ENCODE results near the gene KCNMA1.

The KCNMA1 gene

DNA sequence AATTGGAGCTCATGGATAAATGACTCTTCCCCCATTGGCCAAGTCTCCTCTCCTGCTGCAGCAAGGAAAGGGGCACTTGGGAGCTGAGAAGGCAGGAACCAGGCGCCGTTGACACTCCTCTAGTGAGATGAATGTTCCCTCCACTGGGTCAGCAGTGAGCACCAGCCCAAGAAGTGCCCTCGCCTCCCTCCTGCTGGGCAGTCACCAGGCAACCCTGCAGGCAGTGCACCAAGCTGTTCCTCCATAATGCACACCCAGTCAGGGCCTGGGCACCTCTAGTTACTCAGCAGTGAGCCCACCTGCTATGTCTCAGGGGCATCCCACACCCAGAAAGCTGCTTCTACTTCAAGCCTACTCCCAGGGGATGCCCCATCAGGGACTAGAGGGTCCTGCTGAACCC is 84.3 kb downstream of the KCNMA1 start:
- DNase-seq, result no peak

DNA sequence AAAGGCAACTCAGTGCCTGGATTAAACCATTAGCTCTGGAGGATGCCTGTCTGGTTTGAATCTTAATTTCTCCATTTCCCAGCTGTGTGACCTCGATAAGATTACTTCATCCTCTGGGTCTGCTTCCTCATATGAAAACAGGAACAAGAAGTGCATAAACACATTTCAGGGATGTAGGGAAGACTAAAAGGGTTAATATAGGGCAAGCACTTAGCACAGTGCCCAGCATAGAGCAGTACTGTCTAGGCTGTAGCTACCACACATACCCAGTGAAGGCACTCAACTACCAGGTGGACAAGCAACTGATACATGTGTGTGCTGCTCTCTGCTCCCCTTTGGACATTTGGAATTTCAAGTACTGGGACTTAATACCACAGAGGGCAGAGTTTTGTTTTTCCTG is 85.4 kb downstream of the KCNMA1 start:
- no peak for DNase-seq

DNA sequence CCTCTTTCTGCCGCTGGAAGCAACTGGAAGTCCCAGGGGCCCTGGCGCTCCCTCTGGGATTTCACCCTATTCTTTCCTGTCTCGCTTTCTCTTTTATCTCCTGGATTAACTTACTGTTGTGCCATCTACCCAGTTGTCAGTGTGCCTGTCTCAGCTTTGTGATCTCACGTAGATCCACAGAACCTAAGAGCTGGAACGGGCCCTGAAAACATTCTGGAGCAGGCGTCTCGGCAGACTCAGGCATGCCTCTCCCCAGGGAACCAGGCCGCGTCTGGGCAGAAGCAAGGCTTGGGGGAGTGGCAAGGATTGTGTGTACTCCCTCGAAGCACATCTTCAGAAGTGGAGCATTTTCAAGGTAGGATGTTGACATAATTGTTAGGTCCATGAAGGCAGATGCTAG is 87.2 kb downstream of the KCNMA1 start:
- no peak for DNase-seq

DNA sequence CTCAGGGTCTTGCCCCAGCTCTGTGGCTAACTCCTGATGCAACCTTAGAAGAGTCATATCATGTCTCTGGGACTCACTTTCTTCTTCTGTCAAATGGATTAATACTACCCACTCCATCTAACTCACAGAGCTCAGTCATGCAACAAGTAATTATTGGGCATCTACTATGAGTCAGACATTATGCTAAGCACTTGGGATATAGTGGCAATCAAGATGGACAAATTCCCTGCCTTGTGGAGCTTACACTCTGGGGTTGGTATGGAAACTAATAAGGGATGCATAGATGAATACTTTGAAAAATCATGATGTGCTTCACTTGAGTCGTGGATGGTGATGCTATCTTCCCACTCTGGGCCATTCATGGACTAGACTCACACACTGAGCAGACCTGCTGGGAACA is 88.9 kb downstream of the KCNMA1 start:
- DNase-seq, result no peak

DNA sequence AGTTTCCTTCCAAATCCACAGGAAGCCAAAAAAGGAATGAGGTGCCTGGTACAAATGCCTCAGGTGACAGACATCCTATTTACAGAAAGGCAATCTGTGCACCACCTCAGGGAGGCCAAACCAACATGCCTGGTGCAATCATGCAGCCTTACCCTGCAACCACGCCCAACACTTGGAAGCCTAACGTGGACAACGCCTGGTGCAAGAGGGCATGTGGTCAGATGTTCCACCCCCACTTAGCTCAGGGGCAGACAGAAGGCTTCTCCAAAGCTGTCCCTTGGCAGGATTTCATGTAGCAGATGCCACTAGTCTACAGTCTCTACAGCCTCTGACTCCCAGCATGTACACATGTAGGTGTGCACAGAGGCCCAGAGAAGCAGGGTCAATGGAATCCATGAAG is 89.5 kb downstream of the KCNMA1 start:
- no peak for DNase-seq

DNA sequence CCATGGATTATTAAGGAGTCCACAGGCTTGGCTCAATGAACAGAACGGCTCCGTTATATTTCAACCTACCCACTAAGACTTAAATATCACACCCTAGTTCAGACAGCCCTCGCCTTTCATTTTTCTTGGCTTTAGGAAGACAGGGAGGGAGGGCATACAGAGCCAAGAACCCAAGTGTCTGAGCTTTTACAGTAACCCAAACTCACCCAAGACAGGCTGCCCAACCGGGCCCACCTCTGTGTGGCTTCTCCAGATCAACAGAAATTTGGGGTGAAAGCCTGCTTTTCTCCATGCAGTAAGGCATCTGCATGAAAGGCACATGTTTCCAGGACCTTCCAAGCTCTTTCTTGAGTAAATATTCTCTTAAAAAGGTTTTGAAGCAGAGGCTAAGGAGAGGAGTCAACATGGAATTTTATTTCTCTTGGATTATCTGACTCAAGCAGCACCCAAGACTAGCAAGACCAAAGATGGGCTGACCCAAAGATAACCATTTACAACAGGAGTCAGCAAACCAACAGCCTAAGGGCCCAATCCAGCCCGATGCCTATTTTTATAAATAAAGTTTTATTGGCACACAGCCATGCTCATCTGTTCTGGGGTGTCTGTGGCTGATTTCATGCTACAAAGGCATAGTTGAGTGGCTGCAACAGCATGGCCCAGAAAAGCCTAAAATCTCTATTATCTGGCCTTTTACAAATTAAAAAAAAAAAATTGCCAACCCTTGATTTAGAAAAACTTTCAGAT is 90.1 kb downstream of the KCNMA1 start:
- DNase-seq, result no peak

DNA sequence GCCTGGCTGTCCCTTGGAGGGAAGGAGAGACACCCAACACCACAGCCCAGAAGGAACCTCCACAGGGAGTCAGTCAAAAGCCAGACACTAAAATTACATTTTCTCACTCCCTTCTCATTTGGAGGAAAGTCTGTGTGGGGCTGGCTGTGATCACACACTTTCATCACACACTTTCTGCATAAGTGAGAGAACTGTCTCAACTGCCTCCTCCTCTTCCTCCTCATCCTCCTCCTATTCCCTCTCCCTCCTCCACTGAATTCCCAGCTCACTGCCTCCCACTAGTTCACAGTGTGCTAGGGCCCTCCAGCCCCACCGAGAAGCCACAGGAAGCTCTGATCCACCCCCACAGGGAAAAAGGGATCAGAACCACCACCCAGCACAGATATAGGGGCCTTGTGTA is 91.6 kb downstream of the KCNMA1 start:
- DNase-seq, result no peak

DNA sequence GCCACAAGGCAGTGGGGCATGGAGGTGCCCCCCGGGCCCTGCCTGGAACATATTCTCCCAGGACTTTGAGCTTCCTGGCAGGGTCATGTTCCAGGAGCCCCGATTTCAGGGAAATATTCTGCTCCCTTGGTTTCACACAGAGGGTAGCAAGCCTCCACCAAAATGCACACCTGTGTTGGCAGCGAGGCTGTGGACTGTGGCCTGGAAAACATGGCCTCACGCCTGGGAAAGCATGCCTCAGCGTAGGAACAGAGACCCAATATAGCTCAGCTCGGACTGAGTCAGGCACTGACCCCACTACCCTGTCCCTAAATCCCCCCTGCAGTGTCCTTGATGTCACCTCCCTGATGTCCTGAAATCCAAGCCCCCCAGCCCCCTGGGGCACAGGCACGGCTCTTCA is 92.0 kb downstream of the KCNMA1 start:
- no peak for DNase-seq

DNA sequence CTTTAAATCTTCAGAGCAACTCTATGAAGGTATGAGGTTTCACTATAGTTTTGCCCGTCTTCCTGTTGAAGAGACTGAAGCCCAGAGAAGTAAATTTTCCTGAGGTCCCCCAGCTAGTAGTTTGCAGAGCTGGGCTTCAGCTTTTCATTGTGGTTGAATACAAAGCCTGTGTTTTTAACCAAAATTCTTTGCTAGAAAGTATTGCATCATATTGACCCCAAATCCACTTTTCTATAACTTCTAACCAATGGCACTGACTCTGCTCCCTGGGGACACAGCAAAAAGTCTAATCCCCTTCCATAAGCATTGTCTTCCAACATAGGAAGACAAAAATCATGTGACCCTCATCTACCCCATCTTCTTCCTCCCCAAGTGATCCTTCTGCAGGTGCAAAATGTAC is 93.0 kb downstream of the KCNMA1 start:
- DNase-seq, result no peak

DNA sequence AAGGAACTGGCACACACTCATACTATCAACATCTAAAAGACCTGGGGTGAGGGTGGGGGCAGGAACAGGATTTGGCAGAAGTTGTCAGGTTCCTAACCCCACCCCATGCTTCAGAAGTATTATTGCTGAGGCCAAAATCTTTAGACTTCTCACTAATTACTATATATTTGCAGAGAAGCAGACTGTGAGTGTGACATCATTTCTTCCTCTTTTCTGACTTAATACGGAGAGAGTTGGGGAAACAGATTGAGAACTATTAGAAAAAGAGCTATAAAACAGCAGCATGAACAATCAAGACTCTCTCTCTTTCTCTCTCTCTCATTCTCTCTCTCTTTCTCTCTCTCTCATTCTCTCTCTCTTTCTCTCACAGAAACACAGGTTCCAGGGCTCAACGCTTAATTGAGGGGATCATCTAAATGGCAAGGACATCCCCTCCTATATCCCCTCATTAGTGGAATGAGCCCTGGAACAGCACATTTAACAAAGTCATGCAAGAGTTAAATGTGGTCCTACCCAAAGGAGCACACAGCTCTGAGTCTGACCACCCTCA is 94.8 kb downstream of the KCNMA1 start:
- DNase-seq, result no peak

DNA sequence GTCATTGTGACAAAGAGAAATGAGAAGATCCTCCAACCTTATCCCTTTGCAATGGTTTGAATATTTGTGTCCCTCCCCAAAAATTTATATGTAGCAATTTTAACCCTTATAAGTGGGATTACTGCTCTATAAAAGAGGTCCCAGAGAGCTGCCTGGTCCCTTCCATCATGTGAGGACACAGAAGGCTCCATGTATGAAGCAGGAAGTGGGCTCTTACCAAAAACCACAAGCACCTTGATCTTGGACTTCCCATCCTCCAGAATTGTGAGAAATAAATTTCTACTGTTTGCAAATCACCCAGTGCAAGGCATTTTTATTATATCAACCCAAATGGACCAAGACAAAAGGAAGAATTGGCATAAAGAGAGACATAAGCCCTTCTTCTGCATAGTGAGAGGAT is 95.7 kb downstream of the KCNMA1 start:
- DNase-seq, result no peak

DNA sequence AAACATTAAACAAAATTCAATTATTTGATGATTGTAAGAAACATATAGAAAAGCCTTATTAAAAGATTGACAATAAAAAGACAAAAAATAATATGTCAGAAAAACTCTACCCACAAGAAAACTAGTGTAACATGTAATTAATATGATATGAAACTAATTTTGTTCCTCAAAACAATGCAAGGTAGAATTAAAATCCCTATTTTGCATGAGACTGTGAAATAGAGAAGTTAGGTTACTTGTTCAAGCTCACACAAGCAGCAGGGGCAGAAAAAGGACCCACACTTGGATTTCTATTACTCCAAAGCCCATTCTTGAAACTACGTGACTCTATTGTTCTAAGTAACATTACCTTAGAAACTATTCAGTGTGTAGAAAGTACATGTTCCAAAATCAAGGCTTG is 96.4 kb downstream of the KCNMA1 start:
- DNase-seq, result no peak

DNA sequence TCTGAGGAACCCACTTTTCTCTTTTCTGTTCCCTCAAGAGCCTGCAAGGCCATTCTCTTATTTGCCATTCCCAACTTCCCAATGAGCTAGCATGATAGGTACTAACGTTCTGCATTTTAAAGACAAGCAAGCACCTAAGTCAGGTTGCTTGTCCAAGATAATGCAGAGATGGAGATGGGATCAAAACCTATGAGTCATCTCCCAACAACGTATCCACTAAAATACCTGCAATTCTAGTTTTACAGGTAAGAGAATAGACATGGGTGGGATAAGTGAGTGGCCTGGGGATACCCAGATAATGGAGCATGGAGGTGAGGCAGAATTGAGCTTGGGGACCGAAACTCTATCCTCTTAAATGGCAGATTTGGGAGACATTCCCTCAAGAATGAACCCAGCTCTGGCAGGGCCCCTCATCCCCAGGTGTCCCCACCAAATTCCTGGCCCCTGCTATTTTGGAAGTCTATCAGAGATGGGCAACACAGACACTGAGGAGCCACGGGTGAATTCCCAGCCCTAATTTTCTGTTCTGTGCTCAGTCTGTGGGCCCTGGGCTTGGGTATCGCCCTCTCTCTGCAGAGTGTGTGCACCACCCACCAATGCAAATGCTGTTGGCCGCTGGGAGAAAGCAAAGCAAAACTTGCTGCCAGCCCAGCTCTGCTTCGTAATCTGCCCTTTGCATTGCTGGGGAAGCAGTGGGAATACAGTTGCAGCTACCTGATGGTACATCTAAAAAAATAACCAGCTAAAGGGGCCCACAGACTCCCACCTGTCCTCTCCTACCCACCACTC is 98.3 kb downstream of the KCNMA1 start:
- DNase-seq, result no peak

DNA sequence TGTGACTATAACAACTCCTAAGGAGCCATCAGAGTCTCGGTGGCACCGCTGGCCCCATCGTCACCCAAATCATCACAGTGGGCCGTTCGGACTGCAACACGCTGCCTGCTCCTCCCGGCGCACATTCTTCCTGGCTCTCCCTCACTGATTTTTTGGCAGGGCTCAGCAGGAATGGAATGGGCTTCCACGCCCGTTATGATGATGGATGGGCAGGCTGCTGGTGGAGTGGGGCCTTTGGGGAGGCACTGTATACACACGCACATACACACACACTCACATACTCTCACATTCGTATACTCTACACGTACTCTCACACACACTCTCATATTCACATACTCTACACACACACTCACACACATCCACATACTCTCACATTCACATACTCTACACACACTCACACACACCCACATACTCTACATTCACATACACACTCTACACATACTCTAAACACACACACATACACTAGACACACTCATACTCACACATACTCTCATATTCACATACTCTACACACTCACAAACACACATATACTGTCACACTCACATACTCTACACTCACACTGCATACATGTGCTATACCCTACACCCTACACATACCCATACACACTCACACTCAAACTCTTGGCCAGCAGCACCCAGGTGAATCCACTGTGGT is 99.8 kb downstream of the KCNMA1 start:
- no peak for DNase-seq

DNA sequence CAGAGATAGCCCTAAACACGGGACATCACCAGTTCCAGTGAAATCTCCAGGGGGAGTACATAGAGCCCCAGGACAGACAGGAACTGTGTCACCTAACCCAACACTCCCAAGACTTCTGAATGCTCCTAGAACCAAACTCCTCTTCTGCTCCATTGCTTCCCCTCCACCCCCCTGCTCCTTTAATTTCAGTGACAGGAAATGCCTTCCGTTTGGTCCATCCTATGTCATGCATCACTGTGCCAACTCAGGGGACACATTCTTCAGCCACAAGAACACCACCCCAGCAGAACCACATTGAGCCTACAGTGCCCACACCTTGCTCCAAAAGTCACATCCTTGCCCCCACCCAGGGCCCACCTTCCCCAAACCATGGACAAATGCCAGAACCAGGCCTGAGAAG is 100.5 kb downstream of the KCNMA1 start:
- no peak for DNase-seq

DNA sequence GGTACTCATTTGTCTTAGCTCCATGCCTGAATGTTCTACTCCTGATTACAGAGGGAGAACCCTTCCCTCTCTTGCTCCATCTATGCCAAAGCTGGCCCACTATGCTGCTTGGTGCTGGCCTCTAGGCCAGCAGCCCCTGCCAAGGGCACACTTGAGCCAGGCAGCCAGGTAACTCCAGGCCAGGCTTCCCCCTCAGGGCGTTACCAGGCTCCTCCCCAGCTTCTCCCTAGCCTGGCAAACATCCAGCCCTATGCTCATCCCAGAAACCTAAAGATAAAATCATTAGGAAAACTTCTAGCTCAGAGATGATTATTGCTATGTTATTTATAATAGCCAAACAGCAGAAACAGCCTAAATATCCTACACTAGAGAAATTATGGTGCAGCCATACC is 103.7 kb downstream of the KCNMA1 start:
- no peak for DNase-seq

DNA sequence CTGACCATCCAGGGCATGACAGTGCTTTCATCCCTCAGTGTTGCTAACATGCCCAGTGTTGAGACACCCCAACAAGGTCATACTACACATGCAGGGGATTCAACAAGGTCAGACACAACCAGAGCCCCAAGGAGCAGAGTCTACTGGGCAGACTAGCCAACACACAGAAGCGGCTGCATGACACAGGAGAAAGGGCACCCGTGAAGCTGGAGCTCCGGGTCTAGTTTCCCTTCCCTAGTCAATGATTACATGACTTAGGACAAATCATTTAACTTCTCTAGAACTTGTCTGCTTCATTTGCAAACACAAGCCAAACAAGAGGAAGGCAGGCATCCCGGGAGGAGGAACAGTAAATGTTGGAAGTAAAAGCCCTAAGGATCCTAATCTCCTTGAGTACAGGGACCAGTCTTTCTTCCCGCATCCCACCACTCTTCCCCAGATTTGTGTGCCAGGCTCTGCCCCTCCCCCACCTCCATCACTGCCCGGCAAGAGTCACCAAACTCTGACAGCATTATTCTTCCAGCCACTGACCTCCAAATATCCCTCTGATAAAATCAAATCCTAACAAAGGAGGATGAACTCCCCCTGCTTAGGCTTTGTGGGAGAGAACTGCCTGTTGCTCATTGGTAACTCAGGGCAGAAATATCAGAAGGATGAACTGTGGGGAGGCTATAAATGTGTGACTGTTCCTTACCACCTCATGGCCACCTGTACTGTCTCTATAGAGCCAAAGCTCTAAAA is 104.3 kb downstream of the KCNMA1 start:
- no peak for DNase-seq

DNA sequence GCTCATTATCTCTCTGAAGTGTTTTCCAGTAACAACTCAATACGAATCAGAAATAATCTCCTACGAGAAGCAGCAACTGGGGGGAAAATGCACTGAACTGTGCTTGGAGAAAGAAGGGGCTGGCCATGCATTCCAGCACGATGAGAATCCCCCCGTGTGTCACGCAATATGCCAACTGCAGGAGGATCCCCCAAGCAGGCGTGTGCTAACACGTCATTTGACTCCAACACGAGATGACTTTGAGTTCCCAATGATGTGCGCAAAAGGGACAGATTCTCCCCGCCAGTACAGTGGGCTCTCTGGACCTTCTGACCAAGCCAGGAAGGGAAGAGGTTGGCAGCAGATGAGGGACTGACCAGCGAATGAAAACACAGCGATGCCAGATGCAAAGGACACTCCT is 105.5 kb downstream of the KCNMA1 start:
- DNase-seq, result no peak

DNA sequence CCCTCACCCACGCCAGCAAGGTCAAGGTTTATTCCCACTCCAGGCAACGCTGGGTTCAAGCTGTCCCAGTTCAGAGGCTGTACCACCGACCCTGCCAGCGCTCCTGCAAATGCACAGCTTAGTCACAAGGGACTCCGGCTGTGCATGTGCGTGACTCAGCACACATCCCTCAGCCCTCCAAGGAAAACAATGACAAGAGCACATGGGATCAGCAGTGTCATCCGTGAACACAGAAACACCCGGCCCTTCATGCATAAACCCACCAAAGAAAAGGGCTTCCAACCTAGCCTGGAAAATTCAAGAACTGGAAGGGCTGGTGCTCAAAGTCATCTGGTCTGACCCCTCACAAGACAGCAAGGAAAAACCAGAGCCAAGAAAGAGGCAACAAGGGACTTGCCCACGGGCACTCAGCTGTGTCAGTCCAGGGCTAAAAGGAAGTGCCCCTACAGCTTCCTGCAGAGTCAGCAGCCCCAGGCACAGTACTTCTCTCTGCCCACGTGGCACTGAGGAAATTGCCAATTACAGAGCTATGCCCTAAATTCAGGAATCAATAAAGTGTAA is 106.1 kb downstream of the KCNMA1 start:
- no peak for DNase-seq

DNA sequence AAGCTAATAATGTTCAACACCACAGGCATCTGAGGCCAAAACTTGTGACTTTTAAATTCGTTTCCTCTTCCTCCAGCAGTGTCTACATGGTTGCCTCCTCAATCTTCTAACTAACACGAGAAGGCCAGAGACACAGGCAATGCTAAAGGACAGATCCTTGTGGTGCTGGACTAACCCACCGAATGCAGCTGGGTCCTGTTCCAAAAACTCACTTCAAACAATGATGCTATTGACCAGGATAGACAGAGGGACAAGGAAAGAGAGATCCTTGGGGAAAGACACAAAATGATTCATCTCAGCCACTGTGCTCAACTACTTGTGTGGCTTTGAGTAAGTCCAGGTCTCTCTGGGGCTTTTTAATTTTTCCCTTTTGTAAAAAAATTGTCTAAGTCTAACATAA is 107.6 kb downstream of the KCNMA1 start:
- DNase-seq, result no peak

DNA sequence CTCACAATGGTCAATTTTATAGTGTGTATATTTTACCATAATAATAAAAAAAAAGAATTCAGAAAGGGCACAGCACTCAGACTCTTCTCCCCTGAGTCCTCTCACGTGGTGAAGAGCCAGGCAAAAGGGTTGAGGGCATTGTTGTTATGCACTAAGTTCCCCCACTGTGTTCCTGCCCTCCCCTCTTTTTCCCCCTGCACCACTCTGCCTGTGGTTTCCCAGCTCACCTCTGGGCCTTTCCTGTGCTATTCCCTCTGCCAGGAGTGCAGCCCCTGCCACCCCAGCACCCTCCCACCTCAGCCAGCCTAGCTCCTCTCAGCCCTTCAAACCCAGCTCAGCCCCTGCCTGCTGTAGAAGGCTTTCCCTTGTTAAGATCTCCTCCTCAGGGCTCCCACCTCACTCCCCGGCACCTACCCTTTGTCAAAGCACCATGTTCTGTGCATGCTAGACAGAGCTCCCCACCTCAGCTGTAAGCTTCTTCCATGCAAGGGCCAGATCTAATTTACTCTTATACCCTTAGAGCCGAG is 108.5 kb downstream of the KCNMA1 start:
- DNase-seq, result no peak

DNA sequence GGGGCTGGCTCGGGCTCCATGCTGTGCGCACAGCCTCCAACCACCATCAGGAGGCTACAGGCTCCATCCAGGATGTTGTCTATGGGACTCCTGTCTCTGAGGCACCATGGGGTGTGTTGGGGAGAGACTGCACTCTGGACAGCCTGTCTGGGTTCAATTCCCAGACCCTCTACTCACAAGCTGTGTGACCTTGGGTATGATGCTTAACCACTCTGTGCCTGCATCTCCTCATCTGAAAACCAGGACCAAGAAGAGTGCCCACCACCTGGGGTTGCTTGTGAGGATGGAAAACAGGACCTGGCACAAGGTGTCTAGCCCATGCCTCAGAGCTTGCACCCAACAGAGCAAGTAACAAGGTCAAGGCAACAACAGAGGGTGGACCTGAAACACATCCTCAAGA is 109.8 kb downstream of the KCNMA1 start:
- DNase-seq, result no peak
